ENCODE results near the gene ABR.

GRCh38 chr17:1018547-1018946, 161.2 kb downstream of the ABR start:
- TF ChIP-seq CTCF (conservative IDR thresholded peaks at IDR 0.05): no peak
- no peak for TF ChIP-seq ZFX (IDR thresholded peaks at IDR 0.05)

All from C4-2B (cell line).